K562 (cell line): ENCODE data around the gene KCTD13. TPM values are rescaled to one million over a fixed set of nuclear protein-coding genes. Genes with fewer than 3 reads are reported as not detected.

Source experiments
- CREB1 ChIP-seq, 2 experiments: sonication (generic) in 1 of 2; formaldehyde crosslinking in 1 of 2; IDR thresholded peaks; 2 replicates each; pipeline versions ENCODE4 v1.6.1 to v1.8.0; 2012 to 2022; ENCODE audit warnings: inconsistent platforms in 1 of 2, mild to moderate bottlenecking in 1 of 2, missing genetic modification reagents in 1 of 2, moderate library complexity in 1 of 2
- EHMT2 ChIP-seq: fragments of 450-650 bp; IDR thresholded peaks from 2 replicates; pipeline ENCODE4 v1.6.1; 2018; ENCODE audit warnings: antibody characterized with exemption
- MCM2 ChIP-seq: fragments of 450-650 bp; IDR thresholded peaks from 2 replicates; pipeline ENCODE4 v1.6.1; 2017; ENCODE audit warnings: low read depth, mild to moderate bottlenecking
- MEF2D ChIP-seq: conservative IDR thresholded peaks from 2 replicates; pipeline ENCODE4 v1.6.1; 2016; ENCODE audit warnings: low read depth, missing genetic modification characterization, missing compliant biosample characterization
- MTA2 ChIP-seq: fragments of 450-650 bp; IDR thresholded peaks from 2 replicates; pipeline ENCODE4 v1.6.1; 2016; ENCODE audit warnings: low read depth
- NCOR1 ChIP-seq: fragments of 450-650 bp; IDR thresholded peaks from 2 replicates; pipeline ENCODE4 v1.6.1; 2016; ENCODE audit warnings: mild to moderate bottlenecking, moderate library complexity
- OTX1 ChIP-seq: fragments of 450-650 bp; formaldehyde crosslinking; IDR thresholded peaks from 2 replicates; pipeline ENCODE4 v1.4.0; 2022; ENCODE audit warnings: mild to moderate bottlenecking
- PHB ChIP-seq: fragments of 250-450 bp; sonication (Bioruptor Pico); IDR thresholded peaks from 2 replicates; pipeline ENCODE4 v1.5.0; 2021
- PHF20 ChIP-seq: fragments of 450-650 bp; IDR thresholded peaks from 2 replicates; pipeline ENCODE4 v1.6.1; 2018; ENCODE audit not compliant: partially characterized antibody
- POLR2AphosphoS2 ChIP-seq: IDR thresholded peaks from 2 replicates; pipeline ENCODE4 v1.6.1; 2012; ENCODE audit warnings: low read length, improper control_type of control experiment
- POLR2AphosphoS5 ChIP-seq: IDR thresholded peaks from 2 replicates; pipeline ENCODE4 v1.6.1; 2011; ENCODE audit warnings: mild to moderate bottlenecking, low read depth, low read length, moderate library complexity; ENCODE audit not compliant: control insufficient read depth, insufficient read depth
- PRMT5 ChIP-seq: sonication (generic); formaldehyde crosslinking; IDR thresholded peaks from 2 replicates; pipeline ENCODE4 v1.5.0; 2020; ENCODE audit warnings: missing genetic modification reagents
- RCOR1 ChIP-seq, 2 experiments: IDR thresholded peaks; 2 replicates each; pipeline ENCODE4 v1.6.1; 2012; ENCODE audit warnings: low read depth in 2 of 2, low read length in 2 of 2, borderline replicate concordance in 1 of 2, improper control_type of control experiment in 1 of 2
- TAF15 ChIP-seq: fragments of 200-400 bp; formaldehyde crosslinking; IDR thresholded peaks from 2 replicates; pipeline ENCODE4 v1.6.1; 2017; ENCODE audit warnings: mild to moderate bottlenecking, low read depth, low read length, moderate library complexity
- TBL1XR1 ChIP-seq, 2 experiments: IDR thresholded peaks; 2 replicates each; pipeline ENCODE4 v1.6.1; 2012; ENCODE audit warnings: improper control_type of control experiment in 2 of 2, low read length in 2 of 2, mild to moderate bottlenecking in 1 of 2
- ZC3H11A ChIP-seq: IDR thresholded peaks from 2 replicates; pipeline ENCODE4 v1.6.1; 2012; ENCODE audit warnings: low read depth, low read length, improper control_type of control experiment
- ZKSCAN1 ChIP-seq: fragments of 150-350 bp; IDR thresholded peaks from 2 replicates; pipeline ENCODE4 v1.6.1; 2016; ENCODE audit warnings: low read depth, low read length
- ZNF140 ChIP-seq: fragments of 250-450 bp; sonication (Bioruptor Pico); IDR thresholded peaks from 2 replicates; pipeline ENCODE4 v1.8.0; 2021; ENCODE audit warnings: moderate library complexity, mild to moderate bottlenecking, inconsistent platforms
- ZNF224 ChIP-seq: sonication (generic); formaldehyde crosslinking; IDR thresholded peaks from 2 replicates; pipeline ENCODE4 v1.8.0; 2022; ENCODE audit warnings: mild to moderate bottlenecking, missing genetic modification reagents
- ZNF584 ChIP-seq: fragments of 200-800 bp; sonication (Bioruptor generic); IDR thresholded peaks from 2 replicates; pipeline ENCODE4 v1.6.1; 2016; ENCODE audit warnings: low read depth, mild to moderate bottlenecking, missing genetic modification characterization, missing compliant biosample characterization
- ZNF785 ChIP-seq: fragments of 250-450 bp; sonication (Bioruptor Pico); IDR thresholded peaks from 2 replicates; pipeline ENCODE4 v1.4.0; 2020; ENCODE audit warnings: mild to moderate bottlenecking
- polyA plus RNA-seq, 8 experiments: library from polyadenylated mRNA; depleted of rRNA in 4 of 8; stranded (reverse) in 5 of 8; unstranded in 3 of 8; fragments of >200 nt; fragmentation: Nextera tagmentation in 2 of 8; fragmentation: Illumina TruSeq in 1 of 8; extraction: Ambion mirVana in 2 of 8; extraction: Trizol in 1 of 8; gene quantifications; 2 replicates each; pipeline versions ENCODE4 v1.2.1 to v1.2.3, GENCODE V29; 2011 to 2014; ENCODE audit warnings: inconsistent platforms in 1 of 8, missing spikeins in 1 of 8
- total RNA-seq, 7 experiments: library from RNA; depleted of rRNA in 6 of 7; stranded (reverse); fragments of >200 nt in 6 of 7; fragmentation: Illumina TruSeq in 2 of 7; extraction: Trizol in 2 of 7; gene quantifications; 2 replicates each; pipeline versions ENCODE4 v1.2.1 to v1.2.3, GENCODE V29; 2011 to 2021; ENCODE audit warnings: low replicate concordance in 1 of 7
- TF ChIP-seq, protein P1 (sequence below): fragments of 450-650 bp; formaldehyde crosslinking; IDR thresholded peaks from 2 replicates; pipeline ENCODE4 v1.4.0; 2020; ENCODE audit warnings: mild to moderate bottlenecking, mixed read lengths
- TF ChIP-seq, protein P2 (sequence below): fragments of 450-650 bp; formaldehyde crosslinking; IDR thresholded peaks from 2 replicates; pipeline ENCODE4 v1.4.0; 2022; ENCODE audit warnings: missing genetic modification characterization
- TF ChIP-seq, protein P3 (sequence below): fragments of 250-450 bp; sonication (Bioruptor Pico); IDR thresholded peaks from 2 replicates; pipeline ENCODE4 v1.5.0; 2021; ENCODE audit warnings: mild to moderate bottlenecking, moderate library complexity

Gene KCTD13
- total and polyA plus RNA-seq, 9 of the 15 experiments (the other 6 are each of a cell fraction or from before 2014, with no cell fraction given), result 1.0 to 20.6 (median 9.8) TPM

DNA sequence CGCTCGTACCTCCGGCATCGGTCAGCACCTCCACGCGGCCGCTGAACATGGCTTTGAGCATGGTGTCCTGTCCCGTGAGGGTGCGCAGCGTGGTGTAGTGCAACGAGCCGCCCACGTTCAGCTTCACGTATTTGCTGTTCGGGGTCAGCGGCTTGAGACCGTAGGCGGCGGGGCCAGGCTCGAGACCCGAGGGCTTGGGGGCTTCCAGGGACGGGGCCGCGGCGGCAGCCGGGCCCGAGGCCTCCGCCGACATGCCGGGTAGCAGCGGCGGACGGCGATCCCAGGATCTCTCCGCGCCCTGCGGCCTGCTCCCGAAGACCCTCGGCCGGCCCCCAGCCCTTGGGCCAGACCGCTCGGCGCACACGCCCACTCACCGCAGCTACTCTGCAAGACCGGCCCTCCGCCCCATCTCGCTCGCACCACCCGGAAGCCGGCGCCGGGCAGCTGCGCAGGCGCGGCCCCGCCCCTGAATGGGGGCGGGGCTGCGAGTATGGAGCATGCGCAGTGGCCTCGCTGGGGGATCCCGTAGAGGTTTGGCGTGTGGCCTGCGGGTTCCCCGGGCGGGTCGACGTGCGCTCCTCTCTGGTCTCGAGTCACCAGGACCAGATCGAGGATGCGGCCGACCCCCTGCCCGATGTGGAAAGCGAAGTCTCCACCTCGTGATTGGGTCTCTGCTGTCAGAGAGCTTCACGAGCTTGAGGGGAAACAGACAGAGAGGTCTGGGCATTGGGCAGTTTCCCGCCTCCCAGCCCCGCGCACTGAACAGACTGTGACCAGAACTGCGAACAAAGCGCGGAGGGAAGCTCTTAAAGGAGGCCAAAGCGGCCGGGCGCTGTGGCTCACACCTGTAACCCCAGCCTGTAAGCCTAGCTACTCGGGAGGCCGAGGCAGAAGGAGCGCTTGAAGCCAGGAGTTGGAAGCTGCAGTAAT lies at the start of gene KCTD13 (continued):
- peak in 1 of 2 experiments; percentile 3; a peak in 1 of 4 replicates for TF ChIP-seq RCOR1 (IDR thresholded peaks at IDR 0.05; ENCODE audit: borderline replicate concordance in 1 of 2, low read depth in 2 of 2, low read length in 2 of 2)
- TF ChIP-seq PHB (CRISPR knock-in tag), result no peak
- TF ChIP-seq OTX1 (CRISPR knock-in tag), result no peak
- TF ChIP-seq, protein P1, sequence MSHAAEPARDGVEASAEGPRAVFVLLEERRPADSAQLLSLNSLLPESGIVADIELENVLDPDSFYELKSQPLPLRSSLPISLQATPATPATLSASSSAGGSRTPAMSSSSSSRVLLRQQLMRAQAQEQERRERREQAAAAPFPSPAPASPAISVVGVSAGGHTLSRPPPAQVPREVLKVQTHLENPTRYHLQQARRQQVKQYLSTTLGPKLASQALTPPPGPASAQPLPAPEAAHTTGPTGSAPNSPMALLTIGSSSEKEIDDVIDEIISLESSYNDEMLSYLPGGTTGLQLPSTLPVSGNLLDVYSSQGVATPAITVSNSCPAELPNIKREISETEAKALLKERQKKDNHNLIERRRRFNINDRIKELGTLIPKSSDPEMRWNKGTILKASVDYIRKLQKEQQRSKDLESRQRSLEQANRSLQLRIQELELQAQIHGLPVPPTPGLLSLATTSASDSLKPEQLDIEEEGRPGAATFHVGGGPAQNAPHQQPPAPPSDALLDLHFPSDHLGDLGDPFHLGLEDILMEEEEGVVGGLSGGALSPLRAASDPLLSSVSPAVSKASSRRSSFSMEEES (CRISPR knock-in tag), result no peak
- no peak for TF ChIP-seq TBL1XR1 (IDR thresholded peaks at IDR 0.05; ENCODE audit: low read length in 2 of 2)
- no peak for TF ChIP-seq MTA2
- TF ChIP-seq PHF20, result no peak
- TF ChIP-seq, protein P2, sequence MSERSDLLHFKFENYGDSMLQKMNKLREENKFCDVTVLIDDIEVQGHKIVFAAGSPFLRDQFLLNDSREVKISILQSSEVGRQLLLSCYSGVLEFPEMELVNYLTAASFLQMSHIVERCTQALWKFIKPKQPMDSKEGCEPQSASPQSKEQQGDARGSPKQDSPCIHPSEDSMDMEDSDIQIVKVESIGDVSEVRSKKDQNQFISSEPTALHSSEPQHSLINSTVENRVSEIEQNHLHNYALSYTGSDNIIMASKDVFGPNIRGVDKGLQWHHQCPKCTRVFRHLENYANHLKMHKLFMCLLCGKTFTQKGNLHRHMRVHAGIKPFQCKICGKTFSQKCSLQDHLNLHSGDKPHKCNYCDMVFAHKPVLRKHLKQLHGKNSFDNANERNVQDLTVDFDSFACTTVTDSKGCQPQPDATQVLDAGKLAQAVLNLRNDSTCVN (CRISPR knock-in tag), result no peak
- peak; percentile 64; the same call in 1 of the 2 replicates for TF ChIP-seq POLR2AphosphoS2
- no peak for TF ChIP-seq ZNF224 (CRISPR knock-in tag)
- no peak for TF ChIP-seq NCOR1
- no peak for TF ChIP-seq TAF15
- no peak for TF ChIP-seq EHMT2
- TF ChIP-seq MEF2D (tag), result no peak
- peak; percentile 76 for TF ChIP-seq POLR2AphosphoS5
- no peak for TF ChIP-seq ZNF785 (CRISPR knock-in tag)
- TF ChIP-seq ZNF140 (CRISPR knock-in tag), result no peak
- TF ChIP-seq ZNF584 (CRISPR knock-in tag), result no peak
- no peak for TF ChIP-seq PRMT5 (CRISPR knock-in tag)
- peak; percentile 27; the same call in 1 of the 2 replicates for TF ChIP-seq CREB1 (IDR thresholded peaks at IDR 0.05)
- TF ChIP-seq CREB1 (CRISPR knock-in tag; IDR thresholded peaks at IDR 0.05), result no peak
- TF ChIP-seq, protein P3, sequence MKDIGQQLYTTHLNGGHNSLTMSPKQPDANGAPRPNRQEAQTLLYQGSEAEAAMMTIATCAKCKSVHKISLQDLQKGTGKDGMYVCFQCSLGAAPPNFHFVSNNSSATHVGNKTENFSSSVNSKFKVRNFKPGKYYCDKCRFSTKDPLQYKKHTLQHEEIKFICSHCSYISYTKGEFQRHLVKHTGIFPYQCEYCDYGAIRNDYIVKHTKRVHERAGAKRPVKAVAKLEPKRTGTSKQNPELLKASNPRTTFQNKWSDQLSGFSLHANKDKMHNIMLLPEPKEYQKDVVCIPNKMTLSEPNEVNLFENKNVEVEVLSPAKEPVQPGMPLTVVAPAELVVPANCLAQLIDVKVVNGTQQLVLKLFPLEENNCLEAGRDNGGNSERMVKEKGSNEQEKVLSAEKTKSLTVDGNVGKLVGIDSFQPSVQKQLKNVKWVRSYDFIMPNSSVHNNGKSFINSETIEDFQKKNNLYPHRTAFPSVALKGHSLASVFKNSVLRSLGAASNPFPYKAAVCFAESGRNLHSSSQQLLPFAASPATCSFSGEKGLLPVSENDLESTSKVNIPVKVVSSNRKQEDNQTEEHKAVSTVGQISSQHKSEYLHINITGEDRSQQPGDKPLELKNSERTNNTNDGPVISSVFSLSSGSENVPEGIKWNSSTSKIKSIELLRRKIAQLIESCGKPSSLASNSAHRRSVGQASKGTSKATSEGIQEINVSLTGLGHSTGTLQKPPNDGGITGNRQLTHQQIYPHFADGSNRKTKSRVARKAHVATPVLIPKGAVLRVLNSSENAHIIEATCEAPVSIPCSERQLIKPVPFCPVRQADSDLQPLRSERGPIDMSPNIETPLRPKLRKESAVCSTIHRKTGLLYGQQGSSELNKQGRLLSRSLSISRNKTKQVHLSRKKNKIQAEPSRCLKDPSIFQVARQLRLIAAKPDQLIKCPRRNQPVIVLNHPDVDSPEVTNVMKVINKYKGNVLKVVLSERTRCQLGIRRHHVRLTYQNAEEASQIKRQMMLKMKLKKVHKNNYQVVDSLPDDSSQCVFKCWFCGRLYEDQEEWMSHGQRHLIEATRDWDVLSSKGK (CRISPR knock-in tag), result no peak
- no peak for TF ChIP-seq ZKSCAN1
- no peak for TF ChIP-seq MCM2
- no peak for TF ChIP-seq ZC3H11A
